Stimulated activated CD4-positive, alpha-beta T cell treated with anti-CD3 and anti-CD28 coated beads, Interleukin-12 subunit alpha, Interleukin-12 subunit beta, amount 100 ng/mL, for 24 hours (primary cell): Measurements from ENCODE around the gene BST2.

ENCODE experiments used
- DNase-seq, 2 experiments: peaks; one replicate each; pipeline ENCODE4 v3.0.0-alpha.2; 2020; ENCODE audit warnings: low read depth in 2 of 2

BST2 gene

GRCh38 chr19:17419621-17420474 is 14.4 kb upstream of the BST2 start, which contains the start of gene MVB12A:
Gene MVB12A (plus strand): TSS chr19:17420047. CDS start chr19:17420136, 89 bp downstream.
- DNase-seq: peak; percentile 91 to 93

GRCh38 chr19:17419154-17419620 is 13.8 kb upstream of the BST2 start:
- DNase-seq: no peak

DNA sequence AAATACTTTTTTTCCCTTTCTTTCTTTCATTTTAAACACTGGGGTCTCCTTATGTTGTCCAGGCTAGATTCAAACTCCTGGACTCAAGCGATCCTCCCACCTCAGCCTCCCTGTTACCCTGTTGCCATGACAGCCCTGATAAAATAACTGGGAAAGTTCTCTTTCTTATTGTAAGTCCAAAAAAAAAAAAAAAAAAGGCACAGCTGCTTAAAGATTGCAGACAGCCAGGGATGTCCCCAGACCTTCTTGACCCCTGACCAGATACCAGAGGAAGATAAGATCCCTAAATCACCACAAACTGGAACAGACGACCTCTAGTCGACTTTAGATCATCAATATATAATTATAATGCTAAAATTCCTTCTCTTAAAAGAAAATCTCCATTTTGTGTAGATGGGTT is 13.3 kb upstream of the BST2 start:
- DNase-seq: no peak

GRCh38 chr19:17415121-17415520 is 9.7 kb upstream of the BST2 start:
- DNase-seq: no peak

DNA sequence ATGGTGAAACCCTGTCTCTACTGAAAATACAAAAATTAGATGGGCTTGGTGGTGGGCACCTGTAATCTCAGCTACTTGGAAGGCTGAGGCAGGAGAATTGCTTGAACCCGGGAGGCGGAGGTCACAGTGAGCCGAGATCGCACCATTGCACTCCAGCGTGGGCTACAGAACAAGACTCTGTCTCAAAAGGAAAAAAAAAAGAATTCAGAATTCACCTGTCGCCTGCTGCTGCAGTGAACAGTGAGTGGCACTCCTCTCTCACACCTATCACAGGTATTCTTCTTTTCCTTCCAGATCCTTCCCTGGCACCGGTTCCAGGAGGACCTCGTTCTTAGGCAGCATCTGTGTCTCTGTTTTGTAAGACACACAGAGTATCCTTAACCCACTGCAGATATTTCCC is 8.7 kb upstream of the BST2 start:
- no peak for DNase-seq

GRCh38 chr19:17411801-17412200 is 6.4 kb upstream of the BST2 start:
- DNase-seq: no peak

- no peak for DNase-seq
Observed at GRCh38 chr19:17409990-17410389, 4.6 kb upstream of the BST2 start.

- no peak for DNase-seq
Observed at GRCh38 chr19:17406887-17407196, 1.4 kb upstream of the BST2 start.

DNA sequence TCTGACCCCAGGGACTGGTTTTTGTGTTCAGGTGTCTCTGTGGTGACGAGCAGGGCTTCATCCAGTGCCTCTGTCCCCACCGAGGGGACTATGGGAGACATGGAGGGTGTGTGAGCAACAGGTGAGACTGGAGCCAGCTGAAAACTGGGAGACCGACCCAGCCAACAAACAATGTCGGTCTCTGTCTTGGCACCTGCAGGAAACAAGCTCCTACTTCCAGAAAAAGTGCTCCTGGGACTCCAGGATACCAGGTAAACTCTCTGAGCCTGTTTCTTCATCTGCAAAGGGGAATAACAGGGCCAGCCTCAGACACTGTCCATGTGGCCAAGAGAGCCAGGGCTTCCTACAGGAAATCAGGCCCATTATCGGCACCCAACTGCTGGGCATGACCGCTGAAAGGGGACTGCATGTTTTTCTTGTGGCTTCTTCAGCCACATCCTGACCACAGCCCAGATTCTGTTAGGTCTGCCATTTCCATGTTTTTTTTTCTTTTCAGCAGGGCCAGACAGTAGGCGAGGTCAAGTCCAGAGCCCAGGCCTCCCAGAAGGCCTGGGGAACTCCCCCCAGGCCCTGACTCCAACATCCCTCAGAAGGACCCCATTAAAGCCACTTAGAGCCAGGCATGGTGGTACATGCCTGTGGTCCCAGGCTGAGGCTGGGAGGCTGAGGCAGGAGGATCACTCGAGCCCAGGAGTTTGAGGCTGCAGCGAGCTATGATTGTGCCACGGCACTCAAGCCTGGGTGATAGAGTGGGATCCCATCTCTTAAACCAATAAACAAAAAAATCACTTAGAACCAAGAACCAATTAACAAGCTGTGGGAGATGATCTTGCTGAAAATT is 836 bp upstream of the BST2 start:
- no peak for DNase-seq

DNA sequence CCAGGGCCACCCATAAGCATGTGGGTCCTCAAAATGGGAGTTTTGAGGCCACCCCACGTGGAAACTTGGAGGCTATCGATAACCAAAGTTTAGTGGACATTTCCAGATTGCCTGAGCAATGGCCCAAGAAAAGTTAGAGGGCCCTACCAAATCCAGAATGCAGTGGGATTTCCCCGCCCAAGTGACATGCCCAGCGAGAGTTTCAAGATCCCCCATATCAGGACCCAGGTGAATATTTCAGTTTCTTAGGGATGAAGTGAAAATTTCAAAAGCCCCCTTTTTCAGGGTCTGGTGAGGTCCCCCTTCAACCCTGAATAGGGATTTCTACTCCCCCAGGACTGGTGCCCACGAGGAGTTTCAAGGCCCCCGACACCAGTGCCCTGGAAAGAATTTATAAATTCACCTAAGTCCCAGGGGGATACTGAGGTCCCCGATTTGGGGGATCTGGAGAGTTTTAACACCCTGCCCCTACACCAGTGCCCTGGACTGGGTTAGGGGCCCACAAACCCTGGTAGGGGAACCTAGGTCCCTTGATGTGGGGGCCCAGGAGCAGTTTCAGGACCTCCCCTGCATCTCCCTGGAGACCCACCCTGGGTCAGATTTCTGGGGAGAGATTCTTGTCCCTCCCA is 695 bp downstream of the BST2 start:
- no peak for DNase-seq

GRCh38 chr19:17404015-17404414 is 1.4 kb downstream of the BST2 start:
- no peak for DNase-seq

- DNase-seq: no peak
Observed at GRCh38 chr19:17402982-17403855, 2.2 kb downstream of the BST2 start.

DNA sequence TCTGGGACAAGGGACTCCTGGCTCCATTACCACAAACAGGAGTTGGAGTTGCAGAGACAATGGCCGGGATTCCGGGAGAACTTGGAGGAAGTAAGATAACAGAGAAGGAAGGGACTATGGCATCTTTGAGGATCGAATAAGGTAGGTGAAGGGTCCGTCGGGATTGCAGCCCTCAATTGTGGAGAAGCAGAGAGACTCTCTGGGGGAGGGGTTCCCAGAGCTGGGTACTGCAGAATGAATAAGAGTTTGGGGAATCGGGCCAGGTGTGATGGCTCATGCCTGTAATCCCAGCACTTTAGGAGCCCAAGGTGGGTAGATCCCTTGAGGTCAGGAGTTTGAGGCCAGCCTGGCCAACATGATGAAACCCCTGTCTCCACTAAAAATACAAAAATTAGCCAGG is 3.8 kb downstream of the BST2 start:
- DNase-seq: no peak

- no peak for DNase-seq
Observed at GRCh38 chr19:17398902-17399527, 6.4 kb downstream of the BST2 start.

GRCh38 chr19:17394891-17395415 is 10.5 kb downstream of the BST2 start:
- peak; percentile 48 to 80 for DNase-seq

GRCh38 chr19:17393914-17394313 is 11.5 kb downstream of the BST2 start, which contains the start of gene CCDC194:
Gene CCDC194 (minus strand): TSS chr19:17394196. CDS start chr19:17394158, 38 bp downstream.
- DNase-seq: no peak

GRCh38 chr19:17393002-17393401 is 12.4 kb downstream of the BST2 start:
- no peak for DNase-seq

DNA sequence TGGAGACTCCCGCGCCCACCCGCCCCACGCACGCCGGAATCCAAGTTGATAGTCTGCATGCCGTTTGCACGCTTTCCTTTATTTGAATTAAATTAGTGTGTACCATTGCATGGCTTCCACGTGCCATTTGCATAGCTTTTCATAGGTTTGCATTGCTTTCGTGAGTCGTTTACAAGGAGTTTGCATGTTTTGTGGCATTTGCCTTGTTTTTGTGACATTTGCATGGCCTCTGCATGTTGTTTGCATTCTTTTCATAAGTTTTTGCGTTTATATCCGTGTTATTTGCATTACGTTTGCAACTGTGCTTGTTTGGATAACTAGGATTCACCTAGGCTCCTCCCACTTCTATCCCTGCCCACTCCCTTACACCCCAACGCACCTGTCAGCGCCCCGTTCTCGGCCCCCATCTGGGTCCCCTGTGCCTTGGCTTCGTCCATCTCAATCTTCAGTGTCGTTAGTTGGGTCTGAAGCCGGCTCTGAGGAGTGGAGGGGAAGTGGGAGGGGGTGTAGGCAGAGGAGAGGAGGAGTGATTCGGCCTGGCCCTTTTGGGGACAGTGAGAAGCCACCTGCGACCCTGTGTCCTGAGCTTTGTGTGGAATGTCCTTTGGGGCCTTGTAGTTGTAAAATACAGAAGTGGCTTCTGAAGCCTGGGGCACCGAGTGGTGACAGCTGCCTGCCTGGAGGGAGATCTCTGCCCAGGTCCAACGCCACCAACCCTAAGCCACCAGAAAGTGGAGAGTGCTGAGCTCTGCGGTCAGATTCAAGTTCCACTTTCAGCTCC is 13.9 kb downstream of the BST2 start:
- no peak for DNase-seq

DNA sequence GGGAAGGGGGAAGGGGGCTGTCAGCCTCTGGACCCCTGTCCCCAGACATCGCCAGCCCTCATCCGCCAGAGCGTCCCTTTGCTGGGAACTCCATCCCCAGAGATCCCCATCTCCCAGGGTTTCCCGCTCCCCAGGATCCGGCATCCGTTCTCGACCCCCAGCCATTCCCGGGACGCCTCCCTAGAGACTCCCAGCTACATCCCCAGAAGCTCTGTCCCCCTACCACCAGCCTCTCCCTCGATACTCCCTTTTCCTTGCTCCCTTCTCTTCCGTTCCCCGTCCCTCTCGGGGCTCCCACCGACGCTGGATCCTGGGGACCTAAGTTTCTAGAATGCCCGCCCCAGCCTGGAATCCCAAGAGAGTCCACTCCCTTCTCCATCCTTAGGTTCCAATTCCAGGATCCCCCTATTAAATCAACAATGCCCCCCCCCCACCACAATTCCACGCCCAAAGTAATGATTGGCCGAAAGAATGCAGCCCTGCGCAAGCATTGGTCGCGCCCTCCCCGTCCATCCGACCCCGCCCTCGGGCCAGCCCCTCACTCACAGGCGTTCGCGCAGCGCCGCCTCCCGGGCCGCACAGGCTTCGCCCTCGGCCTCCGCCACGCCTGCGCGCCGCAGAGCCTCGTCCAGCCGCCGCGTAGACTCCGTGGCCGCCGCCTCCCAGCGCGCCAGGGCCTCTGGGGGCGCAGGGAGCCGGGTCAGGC is 14.6 kb downstream of the BST2 start:
- peak; percentile 76 to 92 for DNase-seq
